H9 (cell line): Measurements from ENCODE around the gene PLA2G15. TPM values are rescaled to one million over a fixed set of nuclear protein-coding genes. Genes with fewer than 3 reads are reported as not detected.

Experiments used
- DNase-seq: peaks from one replicate; pipeline ENCODE4 v3.0.0-alpha.2; 2017
- H2AFZ ChIP-seq: one replicate; pipeline ENCODE4 v1.6.1; 2013; ENCODE audit warnings: mild to moderate bottlenecking, low read length, control low read depth, moderate library complexity
- H2AK5ac ChIP-seq: 2 replicates; pipeline ENCODE4 v1.6.1; 2013; ENCODE audit warnings: low read length, control low read depth, mixed read lengths; ENCODE audit not compliant: insufficient read length
- H2BK120ac ChIP-seq: one replicate; pipeline ENCODE4 v1.6.1; 2013; ENCODE audit warnings: low read depth, mild to moderate bottlenecking, low read length, control low read depth, inconsistent platforms; ENCODE audit not compliant: poor library complexity, severe bottlenecking
- H2BK12ac ChIP-seq: 2 replicates; pipeline ENCODE4 v1.6.1; 2013; ENCODE audit warnings: low read length, control low read depth, mixed read lengths, low read depth; ENCODE audit not compliant: insufficient read length
- H2BK15ac ChIP-seq: 2 replicates; pipeline ENCODE4 v1.6.1; 2013; ENCODE audit warnings: low read depth, low read length, control low read depth
- H2BK20ac ChIP-seq: one replicate; pipeline ENCODE4 v1.6.1; 2013; ENCODE audit warnings: low read depth, mild to moderate bottlenecking, low read length, control low read depth, inconsistent platforms; ENCODE audit not compliant: poor library complexity, severe bottlenecking
- H2BK5ac ChIP-seq: 2 replicates; pipeline ENCODE4 v1.6.1; 2013; ENCODE audit warnings: low read length, control low read depth, mixed read lengths; ENCODE audit not compliant: insufficient read length
- H3K14ac ChIP-seq: 2 replicates; pipeline ENCODE4 v1.6.1; 2013; ENCODE audit warnings: low read length, control low read depth; ENCODE audit not compliant: insufficient read depth
- H3K18ac ChIP-seq: 2 replicates; pipeline ENCODE4 v1.6.1; 2013; ENCODE audit warnings: low read depth, mild to moderate bottlenecking, mixed read lengths, low read length, control low read depth; ENCODE audit not compliant: insufficient read length
- H3K23ac ChIP-seq: 2 replicates; pipeline ENCODE4 v1.6.1; 2013; ENCODE audit warnings: low read length, control low read depth, mixed read lengths, low read depth; ENCODE audit not compliant: insufficient read length
- H3K23me2 ChIP-seq: 2 replicates; pipeline ENCODE4 v1.6.1; 2013; ENCODE audit warnings: low read depth, mild to moderate bottlenecking, mixed read lengths, low read length, control low read depth; ENCODE audit not compliant: insufficient read length, poor library complexity, severe bottlenecking
- H3K27ac ChIP-seq: 2 replicates; pipeline ENCODE4 v1.5.1; 2013; ENCODE audit warnings: low read length, control low read depth, mixed read lengths, low read depth; ENCODE audit not compliant: insufficient read length
- H3K27me3 ChIP-seq: 2 replicates; pipeline ENCODE4 v1.6.1; 2013; ENCODE audit warnings: low read length, control low read depth, inconsistent platforms; ENCODE audit not compliant: insufficient read depth
- H3K4ac ChIP-seq: 2 replicates; pipeline ENCODE4 v1.6.1; 2013; ENCODE audit warnings: low read depth, mild to moderate bottlenecking, control low read depth, inconsistent platforms, low read length, moderate library complexity
- H3K4me1 ChIP-seq: 2 replicates; pipeline ENCODE4 v1.6.1; 2013; ENCODE audit warnings: low read length, control low read depth, inconsistent platforms; ENCODE audit not compliant: insufficient read depth
- H3K4me2 ChIP-seq: 2 replicates; pipeline ENCODE4 v1.6.1; 2013; ENCODE audit warnings: low read length, control low read depth, mixed read lengths; ENCODE audit not compliant: insufficient read length, insufficient read depth
- H3K56ac ChIP-seq: 2 replicates; pipeline ENCODE4 v1.6.1; 2013; ENCODE audit warnings: low read depth, mild to moderate bottlenecking, mixed read lengths, low read length, control low read depth; ENCODE audit not compliant: insufficient read length
- H3K79me1 ChIP-seq: 2 replicates; pipeline ENCODE4 v1.6.1; 2013; ENCODE audit warnings: low read depth, mild to moderate bottlenecking, moderate library complexity, low read length, control low read depth, inconsistent platforms; ENCODE audit not compliant: insufficient read depth, poor library complexity, severe bottlenecking
- H3K79me2 ChIP-seq: 2 replicates; pipeline ENCODE4 v1.6.1; 2013; ENCODE audit warnings: low read length, control low read depth, inconsistent platforms; ENCODE audit not compliant: insufficient read depth
- H3K9ac ChIP-seq: 2 replicates; pipeline ENCODE4 v1.6.1; 2013; ENCODE audit warnings: low read length, control low read depth, mixed read lengths; ENCODE audit not compliant: insufficient read length; ENCODE audit errors: extremely low read depth
- H3K9me3 ChIP-seq: one replicate; pipeline ENCODE4 v1.6.1; 2013; ENCODE audit warnings: low read depth, low read length, inconsistent platforms; ENCODE audit not compliant: control insufficient read depth
- H3T11ph ChIP-seq: one replicate; pipeline ENCODE4 v1.6.1; 2013; ENCODE audit warnings: mild to moderate bottlenecking, low read length, control low read depth, inconsistent platforms
- H4K20me1 ChIP-seq: one replicate; pipeline ENCODE4 v1.6.1; 2013; ENCODE audit not compliant: control insufficient read depth, insufficient read length, insufficient read depth
- H4K5ac ChIP-seq: 2 replicates; pipeline ENCODE4 v1.6.1; 2013; ENCODE audit warnings: low read depth, mild to moderate bottlenecking, mixed read lengths, low read length, control low read depth; ENCODE audit not compliant: insufficient read length
- H4K8ac ChIP-seq: replicated peaks from 2 replicates; pipeline ENCODE4 v1.6.1; 2013; ENCODE audit warnings: low read length, control low read depth, mixed read lengths, low read depth; ENCODE audit not compliant: insufficient read length
- H4K91ac ChIP-seq: 2 replicates; pipeline ENCODE4 v1.6.1; 2013; ENCODE audit warnings: low read depth, mild to moderate bottlenecking, moderate library complexity, mixed read lengths, low read length, control low read depth; ENCODE audit not compliant: insufficient read length
- H3K27ac Mint-ChIP-seq, 3 experiments: 2 replicates in 2 of 3; 3 replicates in 1 of 3; pipeline ENCODE4 v1.8.0; 2020 to 2021; ENCODE audit warnings: mixed read lengths in 3 of 3, mild to moderate bottlenecking in 1 of 3, moderate library complexity in 1 of 3
- H3K27me3 Mint-ChIP-seq: 2 replicates; pipeline ENCODE4 v1.8.0; 2021; ENCODE audit warnings: low read depth, mild to moderate bottlenecking, moderate library complexity, mixed read lengths
- H3K36me3 Mint-ChIP-seq, 3 experiments: 2 replicates in 2 of 3; 3 replicates in 1 of 3; pipeline ENCODE4 v1.8.0; 2020 to 2021; ENCODE audit warnings: low read depth in 3 of 3, mixed read lengths in 3 of 3; ENCODE audit not compliant: insufficient read depth in 1 of 3
- H3K4me1 Mint-ChIP-seq, 2 experiments: 2 replicates each; pipeline ENCODE4 v1.8.0; 2020; ENCODE audit warnings: mixed read lengths in 2 of 2
- H3K4me3 Mint-ChIP-seq, 2 experiments: 2 replicates in 1 of 2; 3 replicates in 1 of 2; pipeline ENCODE4 v1.8.0; 2020 to 2021; ENCODE audit warnings: mild to moderate bottlenecking in 2 of 2, mixed read lengths in 2 of 2, moderate library complexity in 1 of 2
- H3K9me3 Mint-ChIP-seq, 2 experiments: 2 replicates in 1 of 2; 3 replicates in 1 of 2; pipeline ENCODE4 v1.8.0; 2020; ENCODE audit warnings: mild to moderate bottlenecking in 2 of 2, mixed read lengths in 2 of 2, moderate library complexity in 1 of 2
- CTCF ChIP-seq: fragments of 200-600 bp; sonication (generic); conservative IDR thresholded peaks from 3 replicates; pipeline ENCODE4 v1.8.0; 2021; ENCODE audit warnings: antibody characterized with exemption, mild to moderate bottlenecking
- WGBS: extraction: QIAGEN DNeasy Blood & Tissue Kit; methylation state at CpG from one replicate; pipeline ENCODE4 v1.1.7; 2013; ENCODE audit warnings: missing lambda C conversion rate, low lambda C conversion rate, mixed read lengths; ENCODE audit not compliant: insufficient read length; ENCODE audit errors: extremely low coverage; 5-methylcytosine and 5-hydroxymethylcytosine counted together
- total RNA-seq: library from RNA; stranded (reverse); gene quantifications from 2 replicates; pipeline ENCODE4 v1.2.1, GENCODE V29; 2021

The PLA2G15 gene
- total RNA-seq, 1 experiment from 2014 or later, result 11.0 TPM

GRCh38 chr16:68234188-68235107 lies 10.7 kb upstream of the PLA2G15 start:
- no peaks in the 10 kb centered on the region; a peak in 1 of 5 replicates for H3K9me3 Mint-ChIP-seq
- Histone ChIP-seq H2BK120ac (no peak overlapping the region), H4K8ac (no peak overlapping the region), H2BK20ac (no peak overlapping the region), H2BK12ac (no peak overlapping the region), H3T11ph (no peak overlapping the region), H3K27ac (no peak overlapping the region), H3K18ac (no peak overlapping the region), H3K79me1 (no peaks in the 10 kb centered on the region), H3K23me2 (peaks cover 14% of the 10 kb centered on the region), H3K4me2 (peak overlapping the region; percentile 69), H3K9ac (no peak overlapping the region), H2AFZ (no peak overlapping the region), H4K5ac (no peak overlapping the region), H3K9me3 (no peaks in the 10 kb centered on the region), H4K91ac (no peak overlapping the region), H3K4ac (no peak overlapping the region), H2BK5ac (no peak overlapping the region), H2AK5ac (no peak overlapping the region), H3K27me3 (no peaks in the 10 kb centered on the region), H3K23ac (no peak overlapping the region), H3K4me1 (no peaks in the 10 kb centered on the region; the same call in 1 of the 2 replicates), H3K14ac (no peak overlapping the region; the same call in 1 of the 2 replicates), H3K79me2 (no peaks in the 10 kb centered on the region; the same call in 1 of the 2 replicates), H4K20me1 (no peaks in the 10 kb centered on the region), H2BK15ac (no peak overlapping the region), H3K56ac (no peak overlapping the region)
- DNase-seq, result peak; percentile 86
- peaks cover 4% of the 10 kb centered on the region for H3K27me3 Mint-ChIP-seq
- H3K4me3 Mint-ChIP-seq, result peak overlapping the region; percentile 80 to 89
- peaks cover 24 to 29% of the 10 kb centered on the region in 2 experiments for H3K4me1 Mint-ChIP-seq
- H3K27ac Mint-ChIP-seq, result peak overlapping the region in 2 of 3 experiments; percentile 25 to 53; a peak in 5 of 7 replicates
- WGBS, result no CpG with 5 or more reads among the region's 13 CpGs
- H3K36me3 Mint-ChIP-seq, result peaks cover 8 to 40% (median 38%) of the 10 kb centered on the region in 3 experiments
- no peak; the same call in 2 of the 3 replicates for TF ChIP-seq CTCF
